DMS 273 (cell line): ENCODE data around the gene N4BP2L2.
"Not testable (repeated sequence)": the region's sequence is repeated elsewhere in the genome, so short reads cannot be mapped to it uniquely, and the experiment has no call there.

ENCODE experiments used
- DNase-seq: peaks from one replicate; lab custom pipeline; 2025; ENCODE audit not compliant: unreplicated experiment; lab: John Stamatoyannopoulos, UW

Gene N4BP2L2

GRCh38 chr13:32538621-32539246 is at the start of gene N4BP2L2:
TSS of gene N4BP2L2 (minus strand) at chr13:32538795. CDS start at chr13:32537027, 1,768 bp downstream.
- peak; percentile 97 for DNase-seq

- peak; percentile 29 for DNase-seq
Measured at GRCh38 chr13:32587811-32588170, 49.2 kb upstream of the N4BP2L2 start.

- DNase-seq: peak; percentile 81
Measured at GRCh38 chr13:32587011-32587810, 48.6 kb upstream of the N4BP2L2 start.

GRCh38 chr13:32586080-32586900 is 47.7 kb upstream of the N4BP2L2 start, which contains the start of gene PDS5B:
TSS of gene PDS5B (plus strand) at chr13:32586452. CDS start at chr13:32648773, 62,321 bp downstream.
- peak; percentile 96 for DNase-seq

GRCh38 chr13:32585550-32586079 is 47.0 kb upstream of the N4BP2L2 start:
- DNase-seq: peak; percentile 25

- no peak for DNase-seq
Measured at GRCh38 chr13:32582991-32583390, 44.4 kb upstream of the N4BP2L2 start.

GRCh38 chr13:32582281-32582680 is 43.7 kb upstream of the N4BP2L2 start:
- DNase-seq: no peak

GRCh38 chr13:32581177-32581786 is 42.7 kb upstream of the N4BP2L2 start:
- peak; percentile 29 for DNase-seq

- no peak for DNase-seq
Measured at GRCh38 chr13:32577032-32577431, 38.4 kb upstream of the N4BP2L2 start.

- DNase-seq: not testable (repeated sequence)
Measured at GRCh38 chr13:32575687-32576086, 37.1 kb upstream of the N4BP2L2 start.

GRCh38 chr13:32560842-32561241 is 22.2 kb upstream of the N4BP2L2 start:
- not testable (repeated sequence) for DNase-seq

- no peak for DNase-seq
Measured at GRCh38 chr13:32555613-32556012, 17.0 kb upstream of the N4BP2L2 start.

GRCh38 chr13:32553720-32554119 is 15.1 kb upstream of the N4BP2L2 start:
- DNase-seq: no peak

GRCh38 chr13:32549788-32550187 is 11.2 kb upstream of the N4BP2L2 start:
- DNase-seq: no peak

- DNase-seq: no peak
Measured at GRCh38 chr13:32548837-32549236, 10.2 kb upstream of the N4BP2L2 start.

GRCh38 chr13:32545083-32545482 is 6.5 kb upstream of the N4BP2L2 start:
- DNase-seq: no peak

- no peak for DNase-seq
Measured at GRCh38 chr13:32542221-32542620, 3.6 kb upstream of the N4BP2L2 start.

GRCh38 chr13:32538143-32538620 is 413 bp downstream of the N4BP2L2 start:
- DNase-seq: peak; percentile 70

GRCh38 chr13:32537580-32538142 is 934 bp downstream of the N4BP2L2 start:
- peak; percentile 45 for DNase-seq

- DNase-seq: no peak
Measured at GRCh38 chr13:32535748-32536147, 2.8 kb downstream of the N4BP2L2 start.
